ENCODE data around the gene KIAA1549.
"Not testable (repeated sequence)": the region's sequence is repeated elsewhere in the genome, so short reads cannot be mapped to it uniquely, and the experiment has no call there.

The KIAA1549 gene

GRCh38 chr7:138813945-138814344, 167.2 kb downstream of the KIAA1549 start:
- DNase-seq (ENCODE audit: low read depth in 3 of 3): no peak

GRCh38 chr7:138811327-138811726, 169.9 kb downstream of the KIAA1549 start:
- not testable (repeated sequence) for DNase-seq (ENCODE audit: low read depth in 3 of 3)

- no peak for DNase-seq (ENCODE audit: low read depth in 3 of 3)
Measured at GRCh38 chr7:138809346-138809745, 171.8 kb downstream of the KIAA1549 start.

- no peak for DNase-seq (ENCODE audit: low read depth in 3 of 3)
Measured at GRCh38 chr7:138804618-138805017, 176.6 kb downstream of the KIAA1549 start.

GRCh38 chr7:138802706-138803105, 178.5 kb downstream of the KIAA1549 start:
- no peak for DNase-seq (ENCODE audit: low read depth in 3 of 3)

GRCh38 chr7:138801256-138801655, 179.9 kb downstream of the KIAA1549 start:
- DNase-seq (ENCODE audit: low read depth in 3 of 3): no peak

- DNase-seq (ENCODE audit: low read depth in 3 of 3): no peak
Measured at GRCh38 chr7:138799336-138800000, 181.7 kb downstream of the KIAA1549 start.

GRCh38 chr7:138798836-138799235, 182.4 kb downstream of the KIAA1549 start:
- no peak for DNase-seq (ENCODE audit: low read depth in 3 of 3)

GRCh38 chr7:138797715-138798320, 183.4 kb downstream of the KIAA1549 start, which contains the start of the genes ATP6V0A4 and TMEM213:
Gene ATP6V0A4, minus strand, starts transcription at chr7:138798196. Its CDS starts 26,949 bp downstream, at chr7:138771247.
Gene TMEM213, plus strand, starts transcription at chr7:138797994. Its CDS starts 111 bp downstream, at chr7:138798105.
- no peak for DNase-seq (ENCODE audit: low read depth in 3 of 3)

- not testable (repeated sequence) for DNase-seq (ENCODE audit: low read depth in 3 of 3)
Measured at GRCh38 chr7:138797046-138797445, 184.1 kb downstream of the KIAA1549 start.

- no peak for DNase-seq (ENCODE audit: low read depth in 3 of 3)
Measured at GRCh38 chr7:138796038-138796615, 185.1 kb downstream of the KIAA1549 start.

GRCh38 chr7:138785587-138786437, 195.4 kb downstream of the KIAA1549 start:
- DNase-seq (ENCODE audit: low read depth in 3 of 3): no peak

GRCh38 chr7:138784692-138785091, 196.5 kb downstream of the KIAA1549 start:
- DNase-seq (ENCODE audit: low read depth in 3 of 3): no peak
